ENCODE measurements around the gene SMCO1.
"Not testable (repeated sequence)": the region's sequence is repeated elsewhere in the genome, so short reads cannot be mapped to it uniquely, and the experiment has no call there.

Gene SMCO1, protein sequence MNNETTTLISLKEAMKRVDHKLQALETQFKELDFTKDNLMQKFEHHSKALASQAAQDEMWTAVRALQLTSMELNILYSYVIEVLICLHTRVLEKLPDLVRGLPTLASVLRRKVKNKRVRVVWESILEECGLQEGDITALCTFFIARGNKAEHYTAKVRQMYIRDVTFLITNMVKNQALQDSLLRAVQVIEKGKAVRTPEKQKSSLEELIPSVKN

DNA sequence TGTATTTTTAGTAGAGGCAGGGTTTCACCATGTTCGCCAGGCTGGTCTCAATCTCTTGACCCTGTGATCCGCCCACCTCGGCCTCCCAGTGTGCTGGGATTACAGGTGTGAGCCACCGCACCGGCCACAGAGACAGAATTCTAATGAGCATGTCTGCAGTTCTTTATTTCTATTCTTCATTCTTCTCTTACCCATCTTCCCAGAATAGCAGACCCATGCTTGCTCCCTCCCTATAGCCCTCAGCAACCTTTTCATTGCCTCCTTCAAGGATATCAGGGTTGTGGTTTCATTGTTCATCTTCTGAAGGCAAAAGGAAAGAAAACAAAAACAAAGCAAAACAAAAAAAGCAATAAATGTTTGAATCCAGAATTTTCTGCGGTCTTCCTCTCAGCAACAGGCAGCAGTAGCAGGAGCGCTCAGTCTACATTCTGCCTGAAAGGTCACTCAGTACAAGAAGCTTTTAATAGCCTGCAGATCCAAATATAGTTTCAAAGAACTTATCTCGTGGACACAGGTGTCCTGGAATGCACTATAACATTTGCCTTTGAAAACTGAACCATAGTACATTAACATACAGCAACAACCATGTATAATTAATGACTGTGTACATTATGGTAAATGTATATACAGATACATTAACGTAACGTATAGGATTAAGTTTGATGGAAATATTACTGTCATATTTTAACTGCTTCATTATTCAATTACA is at the start of gene SMCO1:
TSS of gene SMCO1 (minus strand) at position 434 of the 709 bp plus-strand sequence. CDS start at position 297, 137 bp downstream.
- DNase-seq, result no peak

DNA sequence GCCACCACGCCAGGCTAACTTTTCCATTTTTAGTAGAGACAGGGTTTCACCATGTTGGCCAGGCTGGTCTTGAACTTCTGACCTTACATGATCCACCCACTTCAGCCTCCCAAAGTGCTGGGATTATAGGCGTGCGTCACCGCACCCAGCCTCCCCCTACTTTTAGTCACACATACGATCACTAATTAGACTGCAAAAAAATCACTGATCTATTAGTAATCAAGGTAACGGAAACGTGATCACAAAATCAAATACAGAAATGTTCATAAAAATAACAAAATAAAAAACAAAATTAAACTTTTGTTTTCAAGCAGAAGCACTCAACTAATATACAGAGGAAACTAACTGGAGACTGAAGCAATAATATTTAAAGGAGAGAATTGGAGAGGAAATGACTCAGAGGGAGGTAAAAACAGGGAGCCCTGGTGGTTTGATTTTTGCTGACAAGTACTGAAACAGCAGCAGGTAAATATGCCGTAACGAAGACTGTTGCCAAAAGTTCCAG is 48.6 kb upstream of the SMCO1 start:
- DNase-seq, result no peak

DNA sequence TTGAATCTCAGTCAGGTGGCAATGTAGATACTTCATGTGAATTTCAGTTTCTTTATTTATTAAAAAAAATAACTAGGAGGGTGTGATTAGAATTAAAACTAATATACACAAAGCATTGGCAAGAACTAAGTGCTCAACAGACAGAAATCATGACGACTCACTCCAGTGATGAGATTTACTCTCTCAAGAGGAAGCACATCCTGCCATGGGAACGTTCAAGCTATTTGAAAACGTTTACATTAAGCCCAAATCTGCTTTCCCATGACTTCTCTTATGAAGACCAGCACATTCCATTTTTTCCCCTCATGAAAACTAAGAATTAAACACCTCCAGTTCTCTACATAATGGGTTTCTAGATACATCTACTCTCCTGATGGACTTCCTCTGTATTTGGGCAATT is 44.7 kb upstream of the SMCO1 start:
- no peak for DNase-seq

DNA sequence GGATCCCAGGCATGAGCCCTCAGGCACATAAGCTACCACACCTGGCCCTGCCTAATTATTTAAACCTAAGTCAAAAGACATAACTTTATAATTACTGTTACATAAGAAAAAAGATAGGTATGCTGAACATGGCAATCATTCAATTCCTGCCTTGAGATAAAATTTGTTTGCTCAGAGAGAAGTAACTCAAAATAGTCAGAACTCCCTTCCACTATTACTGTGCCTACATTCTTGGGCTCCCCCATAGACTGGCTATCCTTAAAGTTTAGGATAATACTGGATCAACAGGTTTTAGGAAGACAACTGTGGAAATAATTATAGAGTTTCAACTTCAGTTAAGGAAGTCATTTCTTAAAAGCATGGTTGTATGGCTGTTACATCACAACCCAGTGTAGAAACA is 43.3 kb upstream of the SMCO1 start:
- DNase-seq, result no peak

DNA sequence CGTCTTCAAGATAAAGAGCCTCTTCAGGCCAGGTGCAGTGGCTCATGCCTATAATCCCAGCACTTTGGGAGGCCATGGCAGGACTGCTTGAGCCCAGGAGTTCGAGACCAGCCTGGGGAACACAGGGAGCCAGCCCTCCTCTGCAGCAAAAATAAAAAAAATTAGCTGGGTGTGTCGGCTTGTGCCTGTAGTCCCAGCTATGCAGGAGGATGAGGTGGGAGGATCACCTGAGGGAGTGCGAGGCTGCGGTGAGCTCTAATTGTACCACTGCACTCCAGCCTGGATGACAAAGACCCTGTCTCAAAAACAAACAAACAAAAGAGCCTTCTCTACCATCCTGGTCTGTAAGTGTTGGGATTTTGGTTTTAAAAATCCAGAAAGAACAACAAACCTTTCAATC is 42.1 kb upstream of the SMCO1 start:
- no peak for DNase-seq

DNA sequence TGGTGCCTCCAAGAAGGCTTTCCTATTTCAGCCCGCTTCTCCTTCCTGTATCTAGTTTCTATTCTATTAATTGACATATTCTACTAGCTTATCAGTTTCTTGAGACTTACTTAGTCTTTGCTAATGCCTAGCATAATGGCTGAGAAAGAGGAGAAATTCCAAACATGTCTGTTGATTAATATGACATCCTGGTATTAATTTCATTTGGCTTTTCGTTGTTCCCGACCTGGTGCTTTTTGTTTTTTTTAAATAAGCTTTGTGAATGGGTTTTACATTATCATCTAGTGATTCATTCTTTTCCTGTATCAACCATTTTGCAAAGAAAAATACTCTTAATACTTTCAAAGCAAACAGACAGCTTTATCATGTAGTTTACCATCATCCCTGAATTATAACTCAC is 40.1 kb upstream of the SMCO1 start:
- DNase-seq, result no peak

DNA sequence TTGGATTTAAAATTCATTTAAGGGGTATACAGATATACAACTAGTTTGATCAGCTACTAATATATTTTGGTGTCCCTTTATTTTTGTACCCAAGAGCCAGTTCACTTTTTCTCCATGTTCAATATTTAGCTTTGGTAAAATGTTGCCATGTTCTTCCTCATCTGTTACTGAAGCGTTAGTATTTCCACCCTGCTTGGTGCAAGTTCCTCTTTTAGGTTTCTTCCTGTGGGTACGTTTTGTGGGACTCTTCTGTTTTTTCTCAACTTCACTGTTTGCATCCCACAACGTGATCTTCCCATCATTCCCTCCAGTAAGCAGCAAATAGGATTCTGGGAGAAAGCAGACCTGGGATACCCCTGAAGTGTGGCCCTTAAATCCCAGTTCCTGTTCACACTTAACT is 39.1 kb upstream of the SMCO1 start:
- DNase-seq, result no peak

DNA sequence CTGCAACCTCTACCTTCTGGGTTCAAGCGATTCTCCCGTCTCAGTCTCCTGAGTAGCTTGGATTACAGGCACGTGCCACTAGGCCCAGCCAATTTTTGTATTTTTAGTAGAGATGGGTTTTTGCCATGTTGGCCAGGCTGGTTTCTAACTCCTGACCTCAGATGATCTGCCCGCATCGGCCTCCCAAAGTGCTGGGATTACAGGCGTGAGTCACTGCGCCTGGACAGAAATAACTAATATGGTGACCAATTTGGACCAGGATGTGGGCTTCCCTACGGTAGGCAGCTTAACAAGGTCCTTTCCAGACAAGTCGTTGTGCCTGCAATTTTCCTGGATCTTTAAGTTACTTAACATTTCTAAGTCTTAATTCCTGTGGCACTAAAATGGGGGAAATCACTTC is 38.4 kb upstream of the SMCO1 start:
- DNase-seq, result no peak

DNA sequence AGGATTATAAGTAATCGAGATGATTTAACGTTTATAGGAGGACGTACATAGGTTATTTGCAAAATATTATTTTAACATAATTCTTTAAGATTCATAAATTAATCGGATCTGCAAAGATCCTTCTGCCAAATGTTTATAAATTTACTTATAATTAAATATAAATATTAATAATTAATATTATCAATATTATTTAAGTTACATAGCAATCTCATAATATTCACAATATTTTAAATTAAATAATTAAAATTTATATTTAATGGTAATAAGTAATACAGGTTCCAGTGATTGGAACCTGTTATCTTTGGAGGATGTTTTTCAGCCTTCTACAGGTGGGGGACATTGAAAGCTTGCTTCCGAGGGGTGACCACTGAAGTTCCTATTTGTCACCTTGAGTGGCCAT is 37.1 kb upstream of the SMCO1 start:
- no peak for DNase-seq

DNA sequence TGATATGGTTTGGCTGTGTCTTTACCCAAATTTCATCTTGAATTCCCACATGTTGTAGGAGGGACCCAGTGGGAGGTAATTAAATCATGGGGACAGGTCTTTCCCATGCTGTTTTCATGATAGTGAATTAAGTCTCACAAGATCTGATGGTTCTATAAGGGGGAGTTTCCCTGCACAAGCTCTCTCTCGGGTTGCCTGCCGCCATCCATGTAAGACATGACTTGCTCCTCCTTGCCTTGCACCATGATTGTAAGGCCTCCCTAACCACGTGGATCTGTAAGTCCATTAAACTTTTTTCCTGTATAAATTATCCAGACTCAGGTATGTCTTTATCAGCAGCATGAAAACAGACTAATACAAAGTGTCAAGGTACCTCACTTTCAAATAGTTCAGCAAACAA is 35.0 kb upstream of the SMCO1 start:
- not testable (repeated sequence) for DNase-seq

DNA sequence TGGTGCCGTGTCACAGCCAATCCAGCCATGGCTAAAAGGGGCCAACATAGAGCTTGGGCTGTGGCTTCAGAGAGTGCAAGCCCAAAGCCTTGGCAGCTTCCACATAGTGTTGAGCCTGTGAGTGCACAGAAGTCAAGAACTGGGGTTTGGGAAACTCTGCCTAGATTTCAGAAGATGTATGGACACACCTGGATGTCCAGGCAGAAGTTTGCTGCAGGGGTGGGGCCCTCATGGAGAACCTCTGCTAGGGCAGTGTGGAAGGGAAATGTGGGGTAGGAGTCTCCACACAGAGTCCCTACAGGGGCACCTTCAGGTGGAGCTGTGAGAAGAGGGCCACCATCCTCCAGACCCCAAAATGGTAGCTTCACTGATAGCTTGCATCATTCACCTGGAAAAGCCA is 34.2 kb upstream of the SMCO1 start:
- not testable (repeated sequence) for DNase-seq

DNA sequence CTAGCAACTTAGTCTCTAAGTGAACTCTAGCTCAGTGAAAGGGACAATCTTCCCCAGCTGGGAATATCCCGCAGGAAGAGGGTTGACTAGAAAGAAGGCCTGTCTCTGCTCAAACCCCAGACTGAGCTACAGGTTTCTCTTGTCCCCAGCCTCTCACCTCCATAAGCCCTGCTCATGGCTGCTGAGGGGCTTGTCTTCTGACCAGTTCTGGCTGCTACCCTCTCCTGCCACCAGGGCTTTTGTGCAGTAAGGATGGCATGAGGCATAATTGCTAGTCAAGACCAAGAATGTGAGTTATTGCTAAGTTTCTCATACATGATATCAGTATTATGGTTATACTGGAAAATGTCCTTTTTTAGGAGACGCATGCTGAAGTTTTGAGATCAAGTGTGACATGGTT is 31.9 kb upstream of the SMCO1 start:
- DNase-seq, result no peak

DNA sequence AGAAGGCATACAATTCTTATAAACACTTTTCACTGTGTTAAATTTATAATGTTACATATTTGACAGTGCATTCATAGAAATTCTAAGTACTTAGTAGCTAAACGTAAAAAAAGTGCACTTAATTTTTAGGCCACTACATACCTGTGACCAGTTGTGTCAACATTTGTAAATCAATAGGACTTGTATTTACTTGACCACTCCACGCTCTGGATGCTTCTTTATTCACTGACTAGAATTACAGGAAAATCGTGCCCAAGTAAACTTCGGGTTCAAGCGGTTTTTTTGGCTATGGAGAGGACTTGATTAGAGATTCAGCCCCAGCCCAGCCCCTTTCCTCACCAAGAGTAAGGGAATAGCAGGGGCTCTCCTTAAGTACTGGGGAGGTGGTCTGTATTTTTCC is 31.4 kb upstream of the SMCO1 start:
- no peak for DNase-seq

DNA sequence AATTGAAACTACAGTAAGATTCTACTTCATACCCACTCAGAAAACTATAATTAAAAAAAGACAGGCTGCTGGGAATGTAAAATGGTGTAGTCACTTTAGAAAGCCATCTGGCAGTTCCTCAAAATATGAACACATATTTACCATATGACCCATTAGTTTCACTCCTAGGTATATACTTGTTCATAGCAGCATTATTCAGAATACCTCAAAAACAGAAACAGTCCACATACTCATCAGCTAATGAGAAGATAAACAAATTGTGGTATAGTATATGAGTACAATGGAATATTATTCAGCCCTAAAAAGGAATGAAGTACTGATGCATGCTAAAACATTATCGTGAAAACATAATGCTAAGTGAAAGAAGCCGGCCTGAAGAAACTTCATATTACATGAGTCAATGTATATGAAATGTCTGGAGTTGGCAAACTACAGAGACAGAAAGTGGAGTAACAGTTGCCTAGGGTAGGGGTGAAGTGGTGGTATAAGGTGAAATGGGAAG is 29.4 kb upstream of the SMCO1 start:
- no peak for DNase-seq

DNA sequence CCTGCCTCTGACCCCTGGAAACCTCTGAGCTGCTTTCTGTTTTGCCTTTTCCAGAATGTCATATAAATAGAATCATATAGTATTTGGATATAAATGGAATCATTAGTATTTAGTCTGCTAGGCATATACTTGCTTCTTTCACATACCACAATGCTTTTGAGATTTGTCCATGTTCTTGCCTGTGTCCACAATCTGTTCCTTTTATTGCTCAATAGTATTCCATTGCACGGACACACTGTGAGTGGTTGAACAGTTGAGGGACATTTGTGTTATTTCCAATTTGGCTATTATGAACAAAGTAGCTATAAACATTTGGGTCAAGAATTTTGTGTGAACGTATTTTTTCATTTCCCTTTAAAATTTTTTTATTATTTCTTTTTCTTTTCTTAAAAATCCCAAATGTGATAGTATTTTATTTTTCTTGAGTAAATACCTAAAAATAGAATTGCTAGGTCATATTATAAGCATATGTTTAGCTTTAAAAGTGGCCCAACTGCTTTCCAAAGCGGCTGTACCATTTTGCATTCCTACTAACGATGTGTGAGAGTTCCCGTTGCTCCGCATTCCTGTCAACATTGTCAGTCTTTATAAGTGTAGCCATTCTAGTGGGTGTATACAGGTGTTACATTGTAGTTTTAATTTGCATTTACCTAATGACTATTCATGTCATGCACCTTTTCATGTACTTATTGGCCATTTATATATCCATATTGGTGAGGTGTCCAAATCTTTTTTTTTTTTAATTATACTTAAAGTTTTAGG is 26.7 kb upstream of the SMCO1 start:
- no peak for DNase-seq

DNA sequence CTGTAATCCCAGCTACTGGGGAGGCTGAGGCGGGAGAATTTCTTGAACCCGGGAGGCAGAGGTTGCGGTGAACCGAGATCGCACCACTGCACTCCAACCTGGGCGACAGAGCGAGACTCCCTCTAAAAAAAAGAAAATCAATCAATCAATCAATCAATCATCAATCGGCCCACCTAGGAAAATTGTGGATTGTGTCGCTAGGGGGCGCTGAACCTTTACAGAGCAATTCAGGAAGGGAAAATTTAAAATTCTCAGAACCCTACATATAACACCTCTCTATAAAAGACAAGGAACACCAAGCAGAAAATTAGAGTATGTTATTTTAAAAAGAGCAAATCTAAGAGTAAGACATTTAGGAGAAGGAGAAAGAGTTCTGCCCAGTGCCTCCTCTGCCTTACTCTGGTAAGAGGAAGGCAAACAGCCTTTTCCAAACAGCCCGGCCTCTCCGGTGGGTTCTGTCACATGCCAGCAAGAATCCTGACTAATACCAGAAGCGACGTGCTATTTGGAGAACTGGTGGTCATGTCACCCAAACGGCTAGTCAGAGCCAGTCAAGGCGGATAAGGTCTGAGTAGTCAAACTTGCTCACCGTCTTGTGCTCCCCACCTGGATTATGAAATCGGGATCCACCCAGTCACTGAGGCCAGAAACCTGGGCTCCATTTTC is 22.3 kb upstream of the SMCO1 start:
- peak; percentile 6 for DNase-seq

DNA sequence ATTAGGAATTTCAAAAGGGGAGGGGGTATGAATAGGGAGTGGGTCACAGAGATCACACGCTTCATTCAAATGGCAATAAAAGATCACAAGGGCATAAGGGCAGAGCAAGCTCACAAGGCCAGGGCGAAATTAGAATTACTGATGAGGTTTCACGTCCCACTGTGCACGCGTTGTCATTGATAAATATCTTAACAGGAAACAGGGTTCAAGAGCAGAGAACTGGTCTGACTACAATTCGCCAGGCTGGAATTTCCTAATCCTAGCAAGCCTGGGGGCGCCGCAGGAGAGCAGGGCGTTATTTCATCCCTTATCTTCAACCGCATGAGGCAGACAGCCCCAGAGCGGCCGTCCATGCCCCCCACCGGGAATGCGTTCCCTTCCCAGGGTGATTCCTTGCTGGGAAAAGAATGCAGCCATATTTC is 18.1 kb upstream of the SMCO1 start:
- DNase-seq, result no peak

DNA sequence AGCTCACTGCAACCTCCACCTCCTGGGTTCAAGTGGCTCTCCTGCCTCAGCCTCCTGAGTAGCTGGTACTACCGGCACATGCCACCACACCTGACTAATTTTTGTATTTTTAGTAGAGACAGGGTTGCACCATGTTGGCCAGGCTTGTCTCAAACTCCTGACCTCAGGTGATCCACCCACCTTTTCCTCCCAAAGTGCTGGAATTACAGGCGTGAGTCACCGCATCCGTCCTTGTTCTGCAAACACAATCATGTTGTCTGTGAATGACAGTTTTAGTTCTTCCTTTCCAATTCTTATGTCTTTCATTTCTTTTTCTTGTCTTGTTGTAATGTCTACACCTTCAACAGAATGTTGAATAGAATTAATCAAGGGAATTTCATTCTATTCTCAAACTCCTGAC is 16.3 kb upstream of the SMCO1 start:
- no peak for DNase-seq

DNA sequence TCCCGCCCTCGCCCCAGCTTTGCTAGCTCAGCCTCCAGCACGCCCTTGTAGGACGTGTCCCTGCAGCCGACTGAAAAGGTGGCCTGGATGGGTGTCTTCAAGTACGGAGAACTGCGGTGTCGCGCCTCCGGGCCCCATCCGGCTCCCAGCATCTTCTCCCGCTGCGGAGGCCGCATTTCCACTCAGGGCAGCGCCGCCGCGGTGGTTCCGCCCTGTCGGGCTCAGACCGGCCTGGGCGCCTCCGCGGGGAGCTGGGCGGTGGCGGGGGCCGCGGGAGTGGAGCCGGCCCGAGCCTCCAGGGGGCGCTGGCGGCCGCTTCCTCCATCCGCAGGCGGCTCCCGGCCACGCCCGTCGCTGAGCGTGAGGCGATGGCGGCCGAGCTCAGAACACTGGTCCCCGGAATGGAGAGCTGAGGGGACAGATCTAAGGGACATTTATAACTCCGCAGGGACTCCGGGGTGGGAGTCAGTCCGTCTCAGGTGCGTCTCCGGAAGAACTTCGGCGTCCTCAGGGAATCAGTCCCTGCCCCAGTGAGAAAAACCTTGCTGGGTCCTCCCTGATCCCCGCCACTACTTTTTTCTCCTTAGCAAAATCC is 13.6 kb upstream of the SMCO1 start:
- DNase-seq, result peak; percentile 10

DNA sequence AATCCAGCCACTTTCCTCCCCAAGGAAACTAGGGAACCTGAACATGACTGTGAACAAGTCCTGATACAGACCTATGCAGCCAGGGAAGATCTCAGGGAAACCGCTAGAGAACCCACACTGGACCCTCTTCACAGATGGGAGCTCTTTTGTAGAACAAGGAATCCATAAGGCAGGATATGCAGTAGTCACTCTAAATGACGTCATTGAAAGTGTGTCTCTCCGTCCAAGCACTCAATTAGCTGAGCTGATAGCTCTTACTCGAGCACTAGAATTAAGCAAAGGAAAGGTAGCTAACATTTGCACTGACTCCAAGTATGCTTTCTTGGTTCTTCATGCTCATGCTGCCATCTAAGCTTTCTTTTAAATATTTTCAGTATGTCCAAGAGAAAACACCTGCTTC is 10.0 kb upstream of the SMCO1 start:
- no peak for DNase-seq

DNA sequence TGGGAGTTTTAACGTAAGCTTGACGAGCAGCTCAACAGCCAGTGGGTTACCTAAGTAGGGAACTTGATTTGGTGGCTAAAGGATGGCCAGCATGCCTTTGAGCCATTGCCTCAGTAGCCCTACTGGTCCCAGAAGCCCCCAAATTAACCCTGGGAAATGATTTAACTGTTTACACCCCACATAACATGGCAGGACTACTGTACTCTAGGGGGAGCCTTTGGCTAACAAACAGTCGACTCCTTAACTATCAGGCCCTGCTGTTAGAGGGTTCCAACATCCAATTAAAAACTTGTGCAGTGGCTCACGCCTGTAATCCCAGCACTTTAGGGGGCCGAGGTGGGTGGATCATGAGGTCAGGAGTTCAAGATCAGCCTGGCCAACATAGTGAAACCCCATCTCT is 9.4 kb upstream of the SMCO1 start:
- no peak for DNase-seq

DNA sequence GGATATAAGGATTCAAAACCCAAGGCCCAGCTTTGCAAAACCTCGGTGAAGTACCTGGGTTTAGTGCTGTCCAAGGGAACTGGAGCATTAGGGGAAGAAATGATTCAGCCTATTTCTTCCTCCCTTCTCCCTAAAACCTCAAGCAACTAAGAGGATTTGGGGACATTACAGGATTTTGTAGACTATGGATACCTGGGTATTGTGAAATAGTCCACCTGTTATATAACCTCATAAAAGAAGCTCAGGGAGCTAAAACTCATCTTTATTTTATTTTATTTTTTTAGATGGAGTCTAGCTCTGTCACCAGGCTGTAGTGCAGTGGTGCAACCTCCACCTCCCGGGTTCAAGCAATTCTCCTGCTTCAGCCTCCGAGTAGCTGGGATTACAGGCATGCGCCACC is 8.7 kb upstream of the SMCO1 start:
- no peak for DNase-seq

DNA sequence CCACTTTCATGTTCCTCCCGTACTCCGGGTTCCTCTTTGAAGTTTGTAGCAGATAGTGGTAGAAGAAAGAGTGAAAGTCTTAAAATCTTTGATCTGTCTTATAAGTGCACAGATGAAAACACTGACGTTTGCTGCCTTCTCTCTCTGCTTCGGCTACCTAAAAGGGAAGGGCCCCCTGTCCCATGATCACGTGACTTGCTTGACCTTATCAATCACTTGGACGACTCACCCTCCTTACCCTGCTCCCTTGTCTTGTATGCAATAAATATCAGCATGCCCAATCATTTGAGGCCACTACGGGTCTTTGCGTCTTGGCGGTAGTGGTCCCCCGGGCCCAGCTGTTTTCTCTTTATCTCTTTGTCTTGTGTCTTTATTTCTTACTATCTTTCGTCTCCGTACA is 6.1 kb upstream of the SMCO1 start:
- DNase-seq, result not testable (repeated sequence)

Data from NCI-H2029 treated with DMSO at 0.1 percent for 48 hours (cell line).